Raji (cell line): Measurements from ENCODE around the gene ABHD17B.

ENCODE experiments used
- POLR2A ChIP-seq: IDR thresholded peaks from 2 replicates; pipeline ENCODE4 v1.6.1; 2011; ENCODE audit warnings: low read depth, low read length, control low read depth; ENCODE audit not compliant: insufficient read depth

Gene ABHD17B

DNA sequence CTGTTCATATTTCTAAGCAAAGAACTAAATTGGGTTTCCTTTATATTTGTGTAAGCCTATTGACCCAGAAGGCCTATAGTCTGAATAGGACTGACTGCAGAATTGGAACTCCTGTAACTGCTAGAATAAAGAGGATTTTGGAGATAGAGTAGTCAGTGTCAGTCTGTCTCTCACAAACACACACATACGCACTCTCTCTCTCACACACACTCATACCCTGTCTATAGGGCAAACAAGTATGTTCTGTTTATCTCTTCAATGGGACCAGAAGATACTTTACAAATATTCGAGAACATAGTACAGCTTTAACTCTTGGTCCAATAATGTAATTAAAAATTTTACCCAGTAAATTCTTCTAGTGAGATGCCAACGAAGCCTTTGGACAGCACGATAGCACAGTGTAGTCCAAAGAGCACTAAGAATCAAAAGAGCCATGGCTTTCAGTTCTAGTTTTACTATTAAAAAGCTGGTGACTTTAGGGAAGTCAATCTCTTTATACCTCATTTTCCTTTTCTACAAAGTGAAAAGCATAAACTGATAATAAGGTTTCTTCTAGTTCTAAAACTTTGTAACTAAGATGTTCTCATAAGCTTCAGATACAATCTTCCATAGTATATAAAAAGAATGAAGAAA lies 19.3 kb downstream of the ABHD17B start:
- no peak for TF ChIP-seq POLR2A

DNA sequence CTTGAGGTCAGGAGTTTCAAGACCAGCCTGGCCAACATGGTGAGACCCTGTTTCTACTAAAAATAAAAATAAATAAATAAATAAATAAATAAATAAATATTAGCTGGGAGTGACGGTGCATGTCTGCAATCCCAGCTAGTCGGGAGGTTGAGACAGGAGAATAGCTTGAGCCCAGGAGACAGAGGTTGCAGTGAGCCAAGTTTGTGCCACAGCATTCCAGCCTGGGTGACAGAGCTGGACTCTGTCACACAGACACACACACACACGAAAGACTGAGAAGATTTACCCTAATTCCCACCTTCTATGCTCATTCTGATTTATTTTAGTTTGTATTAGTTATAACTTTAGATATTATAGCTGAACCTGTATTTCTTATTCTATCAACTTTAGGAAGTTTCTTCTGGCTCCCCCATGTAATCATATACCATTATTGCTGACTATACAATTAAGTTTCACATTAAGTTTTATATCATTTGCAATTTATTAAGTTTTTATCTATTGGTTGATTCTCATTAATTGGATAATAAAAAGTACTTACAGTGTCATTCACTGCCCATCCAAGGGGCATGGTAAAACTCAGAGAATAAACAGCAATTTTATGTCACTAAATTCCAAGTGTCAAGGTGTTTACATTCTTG lies 20.8 kb downstream of the ABHD17B start:
- no peak for TF ChIP-seq POLR2A

DNA sequence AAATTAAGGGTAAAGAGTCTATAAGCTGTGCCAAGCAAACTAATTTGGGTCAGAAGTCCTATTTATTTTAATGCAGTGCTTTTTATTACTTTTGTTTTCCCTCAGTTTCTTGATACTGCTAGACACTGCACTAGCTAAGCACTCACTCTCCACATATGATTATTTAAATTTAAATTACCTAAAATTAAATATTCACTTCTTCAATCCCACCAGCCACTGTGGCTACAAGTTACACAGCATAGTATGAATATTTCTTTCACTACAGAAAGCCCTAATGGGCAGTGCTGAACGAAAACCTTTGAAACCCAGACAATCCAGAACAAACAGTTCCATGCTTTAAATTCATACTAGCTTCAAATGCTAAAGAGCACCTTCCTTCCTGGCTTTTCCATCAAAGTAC lies 23.6 kb downstream of the ABHD17B start:
- no peak for TF ChIP-seq POLR2A

DNA sequence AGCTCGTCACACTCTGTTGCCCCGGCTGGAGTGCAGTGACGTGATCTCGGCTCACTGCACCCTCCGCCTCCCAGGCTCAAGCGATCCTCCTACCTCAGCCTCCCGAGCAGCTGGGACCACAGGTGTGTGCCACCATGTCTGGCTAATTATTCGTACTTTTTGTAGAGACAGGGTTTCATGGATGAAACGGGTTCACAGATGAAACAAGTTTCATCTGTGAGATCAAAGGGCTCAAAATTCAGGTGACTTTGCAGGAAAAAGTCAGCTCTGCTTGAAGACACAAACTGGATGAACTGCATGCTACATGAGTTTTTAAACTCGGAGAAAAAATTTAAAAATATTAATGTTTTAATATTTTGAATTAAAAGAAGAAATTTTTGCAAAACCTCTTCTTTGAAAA lies 24.5 kb downstream of the ABHD17B start:
- no peak for TF ChIP-seq POLR2A

DNA sequence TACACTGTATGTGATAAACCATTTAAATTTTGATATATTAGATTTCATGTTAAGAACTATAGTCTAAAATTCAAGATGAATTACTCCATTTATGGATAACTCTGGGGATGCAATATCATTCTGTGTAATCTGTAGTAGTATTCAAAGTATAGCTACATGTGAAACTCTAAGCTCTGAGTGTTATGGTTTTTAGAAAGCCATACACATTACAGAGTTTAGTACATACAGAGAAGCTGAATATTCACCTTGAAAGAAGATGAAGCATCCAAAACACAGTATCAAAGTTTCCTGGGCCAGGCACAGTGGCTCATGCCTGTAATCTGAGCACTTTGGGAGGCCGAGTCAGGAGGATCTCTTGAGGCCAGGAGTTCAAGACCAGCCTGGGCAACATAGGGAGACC lies 25.0 kb downstream of the ABHD17B start:
- no peak for TF ChIP-seq POLR2A

DNA sequence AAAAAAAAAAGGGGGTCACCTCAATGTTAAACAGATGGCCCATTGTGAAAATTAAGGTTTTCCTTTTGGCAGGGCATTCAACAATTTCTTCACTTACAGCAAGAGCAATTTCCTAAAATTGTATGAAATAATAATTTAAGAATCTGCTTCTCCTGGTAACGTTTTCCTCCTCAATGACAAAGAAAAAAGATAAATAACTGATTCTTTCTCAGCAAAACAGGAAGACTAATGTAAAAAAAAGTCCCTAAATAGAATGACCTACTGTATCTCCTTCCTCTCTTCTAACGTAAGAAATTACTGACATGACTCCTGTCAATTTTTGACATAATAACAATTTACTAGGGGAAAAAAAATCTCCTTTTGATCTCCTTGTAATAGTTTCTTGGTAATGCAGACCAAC lies 25.5 kb downstream of the ABHD17B start:
- TF ChIP-seq POLR2A: no peak

DNA sequence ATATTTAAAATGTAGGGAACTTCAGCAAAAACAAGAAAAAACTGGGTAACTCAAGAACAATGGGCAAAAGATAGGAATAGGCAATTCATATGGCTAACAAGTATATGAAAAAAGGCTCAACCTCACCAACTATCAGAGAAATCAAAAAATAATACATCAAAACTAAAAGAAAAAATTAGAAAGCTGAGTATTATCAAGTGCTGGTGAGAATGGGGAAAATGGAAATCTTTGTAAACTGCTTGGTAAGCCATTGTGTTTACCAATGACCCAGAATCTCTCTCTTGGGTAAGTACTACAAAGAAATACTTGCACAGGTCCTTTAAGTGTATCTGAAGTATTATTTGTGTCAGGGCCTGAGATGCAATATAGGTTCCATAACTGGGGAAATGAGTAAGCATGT lies 27.0 kb downstream of the ABHD17B start:
- TF ChIP-seq POLR2A: no peak

DNA sequence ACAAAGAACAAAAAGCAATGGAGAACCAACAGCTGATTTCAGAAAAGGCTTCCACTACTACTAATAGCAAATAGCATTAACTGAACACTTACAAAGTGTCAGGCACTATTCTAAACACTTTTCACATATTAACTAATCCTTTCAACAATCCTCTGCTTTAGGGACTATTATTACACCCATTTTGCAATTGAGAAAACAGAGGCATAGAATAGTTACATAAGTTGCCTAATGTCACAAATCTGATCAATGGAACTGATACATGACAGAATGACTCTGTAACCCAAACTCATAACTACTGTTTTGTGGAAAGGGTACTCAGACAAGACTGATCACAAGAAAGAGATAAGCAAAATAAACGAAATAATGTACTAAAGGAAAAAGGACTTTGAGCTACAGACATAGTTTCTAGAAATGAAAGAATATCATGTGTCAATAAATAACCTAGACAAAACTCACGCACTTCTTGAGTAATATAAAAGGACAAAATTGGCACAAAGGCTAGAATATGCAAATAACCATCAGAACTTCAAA lies 31.3 kb downstream of the ABHD17B start:
- TF ChIP-seq POLR2A: no peak

DNA sequence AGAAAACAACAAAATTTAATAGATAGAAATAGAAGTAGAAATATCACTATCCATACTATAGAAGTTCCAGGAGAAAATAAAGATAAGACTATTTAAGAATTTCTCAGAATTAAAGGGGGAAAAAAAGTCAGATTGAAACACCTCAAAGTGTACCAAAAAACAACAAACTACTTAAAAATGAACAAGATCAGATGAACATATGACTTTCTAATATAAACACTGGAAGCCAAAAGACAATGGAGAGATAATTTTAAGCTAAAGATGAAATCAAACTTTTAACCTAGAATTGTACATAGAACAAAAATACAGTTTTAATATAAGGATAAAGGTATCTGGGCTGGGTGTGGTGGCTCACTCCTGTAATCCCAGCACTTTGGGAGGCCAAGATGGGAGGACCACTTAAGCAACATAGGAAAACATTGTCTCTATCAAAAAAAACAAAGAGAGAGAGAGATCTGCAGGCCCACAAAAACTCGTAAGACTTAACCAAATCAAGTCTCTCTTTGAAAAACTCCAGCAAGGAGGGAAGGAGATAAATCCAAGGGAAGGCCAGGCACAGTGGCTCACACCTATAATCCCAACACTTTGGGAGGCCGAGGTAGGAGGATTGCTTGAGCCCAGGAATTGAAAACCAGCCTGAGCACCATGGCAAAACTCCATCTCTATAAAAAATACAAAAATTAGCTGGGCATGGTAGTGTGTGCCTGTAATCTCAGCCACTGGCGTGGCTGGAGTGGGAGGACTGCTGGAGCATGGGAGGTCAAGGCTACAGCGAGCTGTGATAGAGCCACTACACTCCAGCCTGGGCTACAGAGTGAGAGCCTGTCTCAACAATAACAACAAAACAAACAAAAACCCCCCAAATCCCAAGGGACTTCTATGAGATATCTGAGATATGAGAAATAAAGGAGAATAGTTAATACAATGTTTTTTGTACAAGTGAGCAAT lies 32.4 kb downstream of the ABHD17B start:
- no peak for TF ChIP-seq POLR2A

DNA sequence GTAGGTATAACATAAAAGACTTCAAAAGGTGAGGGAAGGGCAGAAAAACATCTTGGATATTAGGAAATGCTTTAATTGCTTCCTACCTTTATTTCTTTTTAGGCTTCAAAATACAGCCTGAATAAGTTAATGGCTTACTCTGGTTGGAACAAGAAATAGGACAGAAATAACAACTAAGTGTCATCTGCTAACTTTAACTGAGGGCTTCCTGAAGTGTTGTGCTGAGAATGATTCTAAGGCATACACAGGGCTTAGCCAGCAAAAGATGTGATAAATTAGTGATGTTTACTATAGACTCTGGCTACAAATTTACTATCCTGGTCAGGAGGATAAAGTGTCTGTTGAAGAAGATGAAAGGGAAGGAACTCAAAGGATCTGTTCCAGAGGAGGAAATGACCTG lies 34.2 kb downstream of the ABHD17B start:
- no peak for TF ChIP-seq POLR2A

DNA sequence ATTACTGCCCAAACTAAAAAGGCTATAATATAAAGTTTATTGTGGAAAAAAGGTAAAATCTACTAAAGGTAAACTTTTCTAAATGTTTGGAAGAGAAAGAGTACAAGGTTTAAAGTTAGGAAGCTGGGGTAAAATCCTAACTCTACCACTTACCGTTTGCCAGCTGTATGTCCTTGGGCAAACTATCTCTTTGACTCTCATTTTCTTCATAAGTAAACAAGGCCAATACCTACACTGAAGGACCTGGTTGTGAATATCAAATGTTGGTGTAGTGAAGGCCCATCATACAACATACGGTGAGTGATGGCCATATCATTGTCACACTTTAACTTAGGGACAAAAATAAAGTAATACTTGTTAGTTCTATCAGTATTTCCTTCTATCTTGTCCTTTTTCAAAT lies 34.9 kb downstream of the ABHD17B start:
- no peak for TF ChIP-seq POLR2A

DNA sequence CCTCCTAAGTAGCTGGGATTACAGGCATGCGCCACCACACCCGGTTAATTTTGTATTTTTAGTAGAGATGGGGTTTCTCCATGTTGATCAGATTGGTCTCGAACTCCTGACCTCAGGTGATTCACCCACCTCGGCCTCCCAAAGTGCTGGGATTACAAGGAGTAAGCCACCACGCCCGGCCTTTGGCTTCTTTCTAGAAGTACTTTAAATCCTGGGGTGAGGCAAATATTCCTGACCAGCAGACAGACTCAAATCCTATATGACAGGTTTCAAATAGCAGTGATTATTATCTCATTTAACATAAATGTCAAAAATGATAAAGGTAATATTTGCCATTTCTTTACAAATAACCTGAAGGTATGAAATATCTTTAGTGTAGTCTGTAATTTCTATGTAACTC lies 35.6 kb downstream of the ABHD17B start:
- TF ChIP-seq POLR2A: no peak

DNA sequence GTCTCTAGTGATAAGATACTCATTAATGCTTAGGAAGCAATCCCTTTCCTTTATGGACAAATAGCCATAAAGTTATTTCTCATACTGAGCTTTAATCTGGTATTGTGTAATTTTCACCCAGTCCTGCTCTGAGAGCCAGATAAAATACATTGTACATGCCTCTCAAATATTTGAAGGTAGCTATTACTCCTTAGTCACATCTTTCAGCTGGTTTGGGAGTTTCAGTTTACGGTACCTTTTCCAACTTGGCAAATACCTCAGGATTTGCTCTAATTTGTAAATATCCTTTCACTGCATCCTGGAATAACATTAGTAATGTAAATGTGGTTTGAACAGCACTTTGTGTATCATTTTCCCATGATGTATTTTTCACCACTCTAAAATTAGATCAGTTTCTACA lies 47.4 kb downstream of the ABHD17B start:
- TF ChIP-seq POLR2A: no peak

DNA sequence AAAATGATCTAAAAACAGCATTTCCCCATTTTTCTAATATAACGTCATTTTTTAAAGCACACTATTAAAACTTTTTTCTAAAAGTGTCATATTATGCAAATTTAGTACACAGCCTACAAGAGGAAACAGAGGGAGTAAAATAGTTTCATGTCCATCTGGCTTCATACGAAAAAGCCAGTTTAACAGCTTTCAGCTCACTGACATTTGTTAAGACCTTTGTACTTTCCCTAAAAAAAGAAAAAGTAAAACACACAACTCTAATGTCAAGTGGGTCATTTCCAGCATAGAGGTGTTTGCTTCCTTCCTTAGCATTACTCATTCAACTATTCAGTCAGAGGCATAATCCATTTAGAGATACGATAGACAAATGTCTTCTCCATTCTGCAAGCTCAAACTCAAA lies 49.4 kb downstream of the ABHD17B start:
- TF ChIP-seq POLR2A: no peak

DNA sequence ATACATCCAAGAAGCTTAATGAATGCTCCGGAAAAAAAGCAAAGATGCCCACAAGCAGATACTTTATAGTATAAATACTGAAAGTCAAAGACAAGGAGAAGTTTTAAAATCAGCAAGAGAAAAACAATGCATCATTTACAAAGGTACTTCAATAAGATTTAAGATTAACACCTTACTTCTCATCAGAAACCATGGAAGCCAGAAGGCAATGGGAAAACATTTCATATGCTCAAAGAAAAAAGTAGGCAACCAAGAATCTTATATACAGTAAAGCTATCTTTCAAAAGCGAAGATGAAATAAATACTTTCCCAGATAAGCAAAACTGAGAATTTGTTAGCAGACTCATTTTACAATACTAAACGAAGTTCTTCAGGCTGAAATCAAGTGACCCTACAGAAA lies 51.1 kb downstream of the ABHD17B start:
- no peak for TF ChIP-seq POLR2A

DNA sequence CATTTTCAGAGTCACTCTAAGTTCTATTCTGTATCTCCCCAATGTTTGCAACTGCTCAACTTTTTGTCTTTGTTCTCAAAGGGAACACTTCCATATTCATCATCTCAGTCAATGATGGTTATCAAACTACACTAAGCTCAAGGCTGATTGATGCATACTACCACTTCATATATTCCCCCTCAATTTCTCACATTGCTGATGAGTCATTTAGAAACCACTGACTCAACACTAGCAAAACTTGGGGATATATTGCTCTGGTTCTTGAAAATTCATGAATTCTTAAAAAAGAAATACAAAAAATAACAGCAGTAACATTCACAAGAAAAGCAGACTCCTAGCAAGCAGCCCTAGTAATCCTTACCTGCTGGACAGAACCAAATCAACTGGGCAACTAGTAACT lies 52.2 kb downstream of the ABHD17B start:
- no peak for TF ChIP-seq POLR2A
